ENCODE measurements around the gene ZNF343.

ZNF343 gene

GRCh38 chr20:2446845-2447244, 61.9 kb downstream of the ZNF343 start:
- H3K27ac Mint-ChIP-seq = no peak overlapping the region
- no peaks in the 10 kb centered on the region for H3K9me3 Mint-ChIP-seq
- peaks cover 27% of the 10 kb centered on the region for H3K4me1 Mint-ChIP-seq (ENCODE audit: low read depth)
- no peak overlapping the region for H3K4me3 Mint-ChIP-seq
- H3K36me3 Mint-ChIP-seq (ENCODE audit: low read depth) = no peaks in the 10 kb centered on the region
- no peaks in the 10 kb centered on the region for H3K27me3 Mint-ChIP-seq

Data from stimulated activated naive CD8-positive, alpha-beta T cell treated with anti-CD3 and anti-CD28 coated beads, Interleukin-15, Interleukin-2, amounts not matched to agents 100 ng/mL and 50 ng/mL, for 24 hours (primary cell).